SH-SY5Y (cell line): ENCODE measurements around the gene MAPT.

Source experiments
- GATA2 ChIP-seq: IDR thresholded peaks from 2 replicates; pipeline ENCODE4 v1.6.1; 2011; ENCODE audit warnings: mild to moderate bottlenecking, low read depth, low read length
- GATA3 ChIP-seq: IDR thresholded peaks from 2 replicates; pipeline ENCODE4 v1.6.1; 2011; ENCODE audit warnings: low read depth, mild to moderate bottlenecking, low read length, moderate library complexity

DNA sequence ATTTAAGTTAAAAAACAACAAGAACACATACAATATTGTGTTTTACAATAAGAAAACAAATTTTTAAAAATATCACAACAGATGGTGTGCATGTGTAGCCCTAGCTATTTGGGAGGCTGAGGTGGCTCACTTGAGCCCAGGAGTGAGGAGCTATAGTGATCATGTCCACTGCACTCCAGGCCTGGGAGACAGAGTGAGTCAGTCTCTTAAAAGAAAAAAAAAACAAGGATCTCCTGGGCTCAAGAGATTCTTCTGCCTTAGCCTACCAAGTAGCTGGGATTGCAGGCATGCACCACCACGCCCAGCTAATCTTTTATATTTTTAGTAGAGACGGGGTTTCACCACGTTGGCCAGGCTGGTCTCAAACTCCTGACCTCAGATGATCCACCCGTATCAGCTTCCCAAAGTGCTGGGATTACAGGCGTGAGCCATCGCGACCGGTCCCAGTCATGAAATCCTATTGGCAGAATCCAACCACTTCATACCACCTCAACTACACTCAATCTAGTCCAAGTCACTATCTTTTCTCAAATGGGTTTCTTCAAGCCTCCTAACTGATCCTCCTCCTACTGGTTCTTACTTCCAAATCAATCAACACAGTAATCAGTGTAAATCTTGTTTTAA, 159.7 kb downstream of the MAPT start:
- no peak for TF ChIP-seq GATA2
- TF ChIP-seq GATA3: no peak
